ENCODE results near the gene UCMA.
"Not testable (repeated sequence)": the region's sequence is repeated elsewhere in the genome, so short reads cannot be mapped to it uniquely, and the experiment has no call there.

UCMA gene

GRCh38 chr10:13234172-13234571, at the start of gene UCMA:
TSS of gene UCMA (minus strand) at chr10:13234374. CDS start at chr10:13234258, 116 bp downstream.
- DNase-seq = no peak

GRCh38 chr10:13282348-13282747, 48.2 kb upstream of the UCMA start:
- not testable (repeated sequence) for DNase-seq

- DNase-seq = peak; percentile 4
Measured at GRCh38 chr10:13276749-13277365, 42.7 kb upstream of the UCMA start.

GRCh38 chr10:13276146-13276545, 42.0 kb upstream of the UCMA start:
- DNase-seq = not testable (repeated sequence)

- DNase-seq = peak; percentile 82
Measured at GRCh38 chr10:13272164-13272571, 38.0 kb upstream of the UCMA start.

- no peak for DNase-seq
Measured at GRCh38 chr10:13271552-13272163, 37.5 kb upstream of the UCMA start.

- no peak for DNase-seq
Measured at GRCh38 chr10:13270877-13271551, 36.8 kb upstream of the UCMA start.

- DNase-seq = no peak
Measured at GRCh38 chr10:13268841-13269240, 34.7 kb upstream of the UCMA start.

GRCh38 chr10:13268310-13268709, 34.1 kb upstream of the UCMA start:
- DNase-seq = no peak

GRCh38 chr10:13263591-13263990, 29.4 kb upstream of the UCMA start:
- no peak for DNase-seq

- no peak for DNase-seq
Measured at GRCh38 chr10:13262433-13262832, 28.3 kb upstream of the UCMA start.

GRCh38 chr10:13257621-13258140, 23.5 kb upstream of the UCMA start:
- DNase-seq = no peak

- DNase-seq = no peak
Measured at GRCh38 chr10:13256627-13257026, 22.5 kb upstream of the UCMA start.

- DNase-seq = no peak
Measured at GRCh38 chr10:13253726-13254125, 19.6 kb upstream of the UCMA start.

GRCh38 chr10:13247784-13248183, 13.6 kb upstream of the UCMA start:
- DNase-seq = no peak

GRCh38 chr10:13247246-13247645, 13.1 kb upstream of the UCMA start:
- DNase-seq = no peak

GRCh38 chr10:13242260-13242659, 8.1 kb upstream of the UCMA start:
- not testable (repeated sequence) for DNase-seq

- DNase-seq = no peak
Measured at GRCh38 chr10:13241613-13242012, 7.4 kb upstream of the UCMA start.

- DNase-seq = no peak
Measured at GRCh38 chr10:13239923-13240322, 5.7 kb upstream of the UCMA start.

GRCh38 chr10:13238271-13239077, 4.3 kb upstream of the UCMA start:
- no peak for DNase-seq

GRCh38 chr10:13236638-13237037, 2.5 kb upstream of the UCMA start:
- no peak for DNase-seq

- not testable (repeated sequence) for DNase-seq
Measured at GRCh38 chr10:13234736-13235135, 562 bp upstream of the UCMA start.

- DNase-seq = no peak
Measured at GRCh38 chr10:13233358-13233757, 816 bp downstream of the UCMA start.

Measured in midbrain (tissue), 1 donor.